Bone marrow (tissue), 2 donors: ENCODE data around the gene ITGB3BP.
"Not testable (repeated sequence)": the region's sequence is repeated elsewhere in the genome, so short reads cannot be mapped to it uniquely, and the experiment has no call there.

Experiments
- DNase-seq, 2 donors: peaks; one replicate each; lab custom pipeline; 2025; lab: John Stamatoyannopoulos, UW

ITGB3BP gene

GRCh38 chr1:63506782-63507181, 16.2 kb downstream of the ITGB3BP start:
- DNase-seq = no peak

- no peak for DNase-seq
Measured at GRCh38 chr1:63501256-63501655, 21.8 kb downstream of the ITGB3BP start.

GRCh38 chr1:63498106-63498505, 24.9 kb downstream of the ITGB3BP start:
- DNase-seq = no peak

GRCh38 chr1:63497577-63497976, 25.4 kb downstream of the ITGB3BP start:
- DNase-seq = no peak

- DNase-seq = no peak
Measured at GRCh38 chr1:63487336-63488065, 35.5 kb downstream of the ITGB3BP start.

- no peak for DNase-seq
Measured at GRCh38 chr1:63486629-63487028, 36.4 kb downstream of the ITGB3BP start.

GRCh38 chr1:63480057-63480456, 43.0 kb downstream of the ITGB3BP start:
- no peak for DNase-seq

GRCh38 chr1:63475761-63476160, 47.3 kb downstream of the ITGB3BP start:
- DNase-seq = no peak

- not testable (repeated sequence) for DNase-seq
Measured at GRCh38 chr1:63468683-63469082, 54.3 kb downstream of the ITGB3BP start.

- no peak for DNase-seq
Measured at GRCh38 chr1:63466759-63467158, 56.3 kb downstream of the ITGB3BP start.

- no peak for DNase-seq
Measured at GRCh38 chr1:63466181-63466580, 56.8 kb downstream of the ITGB3BP start.

GRCh38 chr1:63463248-63463647, 59.8 kb downstream of the ITGB3BP start:
- DNase-seq = no peak

- DNase-seq = no peak
Measured at GRCh38 chr1:63461661-63462230, 61.3 kb downstream of the ITGB3BP start.

- no peak for DNase-seq
Measured at GRCh38 chr1:63458750-63459149, 64.3 kb downstream of the ITGB3BP start.

- DNase-seq = no peak
Measured at GRCh38 chr1:63454269-63454668, 68.8 kb downstream of the ITGB3BP start.

GRCh38 chr1:63453232-63453631, 69.8 kb downstream of the ITGB3BP start:
- DNase-seq = no peak

- no peak for DNase-seq
Measured at GRCh38 chr1:63450416-63450815, 72.6 kb downstream of the ITGB3BP start.

GRCh38 chr1:63448731-63449246, 74.2 kb downstream of the ITGB3BP start:
- DNase-seq = no peak

GRCh38 chr1:63442141-63442475, 80.9 kb downstream of the ITGB3BP start:
- DNase-seq = no peak

GRCh38 chr1:63435161-63435560, 87.9 kb downstream of the ITGB3BP start:
- no peak for DNase-seq

- no peak for DNase-seq
Measured at GRCh38 chr1:63429281-63429680, 93.7 kb downstream of the ITGB3BP start.

- DNase-seq = no peak
Measured at GRCh38 chr1:63428815-63429214, 94.2 kb downstream of the ITGB3BP start.

GRCh38 chr1:63423649-63424048, 99.4 kb downstream of the ITGB3BP start:
- no peak for DNase-seq

- not testable (repeated sequence) for DNase-seq
Measured at GRCh38 chr1:63420746-63421145, 102.3 kb downstream of the ITGB3BP start.
